Stimulated activated CD8-positive, alpha-beta memory T cell treated with anti-CD3 and anti-CD28 coated beads, Interleukin-7, amount 100 ng/mL, for 1 hour (primary cell): Measurements from ENCODE around the gene SCNN1G.
"Not testable (repeated sequence)": the region's sequence is repeated elsewhere in the genome, so short reads cannot be mapped to it uniquely, and the experiment has no call there.

Experiments
- DNase-seq, 2 donors: peaks; one replicate each; pipeline ENCODE4 v3.0.0-alpha.2; 2020; ENCODE audit warnings: low read depth in 2 of 2

The SCNN1G gene

DNA sequence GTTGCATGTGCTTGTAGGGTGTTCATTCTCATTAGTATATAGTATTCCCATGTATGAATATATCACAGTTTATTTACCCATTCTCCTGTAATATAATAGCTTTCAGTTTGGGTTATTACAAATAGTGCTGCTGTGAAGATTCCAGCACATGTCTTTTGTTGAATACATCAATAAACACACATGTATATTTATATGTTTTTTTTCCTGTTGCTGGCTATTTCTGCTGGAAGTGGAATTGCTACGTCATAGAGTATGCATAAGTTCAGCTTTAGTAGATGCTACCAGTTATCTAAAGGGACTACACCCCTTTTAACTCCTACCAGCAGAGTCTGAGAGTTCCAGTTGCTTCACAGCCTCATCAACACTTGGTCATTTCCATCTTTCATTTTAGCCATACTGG is 67.3 kb downstream of the SCNN1G start:
- no peak for DNase-seq

DNA sequence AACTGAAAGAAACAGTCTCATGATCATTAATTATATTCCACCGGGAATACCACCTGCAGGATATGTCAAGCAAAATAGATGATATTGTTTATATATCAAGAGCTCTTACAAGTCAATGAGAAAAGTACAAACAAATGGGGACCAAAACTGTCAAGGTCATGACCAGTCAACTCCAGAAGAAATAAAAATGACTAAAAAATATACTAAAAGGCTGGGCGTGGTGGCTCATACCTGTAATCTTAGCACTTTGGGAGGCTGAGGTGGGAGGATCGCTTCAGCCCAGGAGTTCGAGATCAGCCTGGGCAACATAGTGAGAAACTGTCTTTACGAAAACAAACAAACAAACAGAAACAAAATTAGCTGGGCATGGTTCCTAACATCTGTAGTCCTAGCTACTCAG is 69.8 kb downstream of the SCNN1G start:
- DNase-seq = no peak

DNA sequence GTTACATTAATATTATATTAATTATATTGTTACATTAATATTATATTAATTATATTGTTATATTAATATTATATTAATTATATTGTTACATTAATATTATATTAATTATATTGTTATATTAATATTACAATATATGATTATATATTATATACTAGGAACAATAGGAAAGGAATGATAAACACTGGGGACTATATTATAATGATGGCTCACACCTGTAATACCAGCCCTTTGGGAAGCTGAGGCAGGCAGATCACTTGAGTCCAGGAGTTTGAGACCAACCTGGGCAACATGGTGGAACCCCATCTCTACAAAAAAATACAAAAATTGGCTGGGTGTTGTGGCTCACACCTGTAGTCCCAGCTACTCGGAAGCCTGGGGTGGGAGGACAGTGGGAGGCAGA is 71.1 kb downstream of the SCNN1G start:
- DNase-seq = not testable (repeated sequence)

- no peak for DNase-seq
Observed at GRCh38 chr16:23254338-23254737, 71.8 kb downstream of the SCNN1G start.

- DNase-seq = no peak
Observed at GRCh38 chr16:23255000-23255399, 72.5 kb downstream of the SCNN1G start.

GRCh38 chr16:23256440-23256839 is 73.9 kb downstream of the SCNN1G start:
- DNase-seq = no peak

GRCh38 chr16:23257682-23258081 is 75.1 kb downstream of the SCNN1G start:
- no peak for DNase-seq

DNA sequence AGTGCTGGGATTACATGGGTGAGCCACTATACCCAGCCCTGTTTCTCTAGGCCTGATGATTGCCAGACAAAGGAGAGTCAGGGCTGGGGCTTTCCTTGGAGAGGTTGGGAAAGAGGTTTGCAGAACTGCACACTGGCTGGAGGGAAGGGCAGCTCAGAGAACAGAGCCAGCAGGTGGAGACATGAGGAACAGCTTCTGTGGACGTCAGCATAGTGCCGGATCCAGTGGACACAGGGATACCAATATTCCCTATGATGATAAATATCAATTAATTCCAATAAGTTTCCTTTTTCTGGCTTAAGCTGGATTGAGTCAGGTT is 76.3 kb downstream of the SCNN1G start:
- no peak for DNase-seq
